ENCODE measurements around the gene CRKL. TPM values are rescaled to one million over a fixed set of nuclear protein-coding genes. Genes with fewer than 3 reads are reported as not detected.
"Not testable (repeated sequence)": the region's sequence is repeated elsewhere in the genome, so short reads cannot be mapped to it uniquely, and the experiment has no call there.

Gene CRKL
- total RNA-seq, 1 experiment from 2014 or later = 82.7 TPM

GRCh38 chr22:20906387-20906767 lies 10.8 kb upstream of the CRKL start:
- no peaks in the 10 kb centered on the region for H3K36me3 Mint-ChIP-seq (ENCODE audit: insufficient read depth, unreplicated experiment)
- no peak for DNase-seq
- Histone ChIP-seq H3K9me3 (no peaks in the 10 kb centered on the region), H3K4me1 (no peaks in the 10 kb centered on the region), H3K4me3 (ENCODE audit: low read depth, low read length) (no peak overlapping the region), H3K27me3 (replicated peaks; ENCODE audit: control insufficient read depth, insufficient read depth, low read length) (no peaks in the 10 kb centered on the region), H3K36me3 (ENCODE audit: control insufficient read depth, insufficient read depth, low read length) (no peaks in the 10 kb centered on the region)
- no peaks in the 10 kb centered on the region for H3K9me3 Mint-ChIP-seq (ENCODE audit: unreplicated experiment)
- no peak overlapping the region for H3K4me3 Mint-ChIP-seq (ENCODE audit: unreplicated experiment)
- ChIA-PET CTCF (no interaction called here), POLR2A (interaction anchor here (0.7 kb wide), 1 partner anchor 21 kb away, joined by 5 read pairs; no protein-coding TSS in a partner anchor)
- no peak for TF ChIP-seq CTCF (IDR thresholded peaks at IDR 0.05; ENCODE audit: insufficient read depth in 1 of 2, low read depth in 1 of 2, low read length in 1 of 2, severe bottlenecking in 1 of 2, unreplicated experiment in 1 of 2)
- no peak overlapping the region for H3K27ac Mint-ChIP-seq (ENCODE audit: unreplicated experiment)
- no peaks in the 10 kb centered on the region for H3K4me1 Mint-ChIP-seq (ENCODE audit: low read depth, unreplicated experiment)
- intact Hi-C loops (cut with micrococcal nuclease; ENCODE audit: unreplicated experiment) = no loop called here
- no TSS peak for BruUV-seq (replicated peaks)
- peaks cover 3% of the 10 kb centered on the region for H3K27me3 Mint-ChIP-seq (ENCODE audit: insufficient read depth, unreplicated experiment)

DNA sequence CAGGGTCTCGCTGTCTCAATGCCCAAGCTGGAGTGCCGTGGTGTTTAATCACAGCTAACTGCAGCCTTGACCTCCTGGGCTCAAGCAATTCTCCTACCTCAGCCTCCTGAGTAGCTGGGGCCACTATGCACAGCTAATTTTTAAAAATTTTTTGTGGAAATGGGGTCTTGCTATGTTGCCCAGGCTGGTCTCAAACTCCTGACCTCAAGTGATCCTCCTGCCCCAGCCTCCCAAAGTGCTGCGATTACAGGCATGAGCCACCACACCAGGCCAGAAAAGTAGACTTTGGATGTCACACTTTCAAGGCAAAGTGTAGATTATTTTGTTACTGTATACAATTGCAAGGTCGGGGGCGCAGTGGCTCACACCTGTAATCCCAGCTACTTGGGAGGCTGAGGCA lies 8.5 kb upstream of the CRKL start:
- intact Hi-C loops (cut with micrococcal nuclease; ENCODE audit: unreplicated experiment); CTCF ChIA-PET: not testable (repeated sequence)

GRCh38 chr22:20909543-20910303 lies 7.5 kb upstream of the CRKL start:
- peaks cover 3% of the 10 kb centered on the region for H3K27me3 Mint-ChIP-seq (ENCODE audit: insufficient read depth, unreplicated experiment)
- H3K36me3 Mint-ChIP-seq (ENCODE audit: insufficient read depth, unreplicated experiment) = no peaks in the 10 kb centered on the region
- no TSS peak for BruUV-seq (replicated peaks)
- no peak for TF ChIP-seq CTCF (IDR thresholded peaks at IDR 0.05; ENCODE audit: insufficient read depth in 1 of 2, low read depth in 1 of 2, low read length in 1 of 2, severe bottlenecking in 1 of 2, unreplicated experiment in 1 of 2)
- Histone ChIP-seq H3K9me3 (no peaks in the 10 kb centered on the region), H3K4me3 (ENCODE audit: low read depth, low read length) (no peak overlapping the region), H3K4me1 (no peaks in the 10 kb centered on the region), H3K27me3 (replicated peaks; ENCODE audit: control insufficient read depth, insufficient read depth, low read length) (no peaks in the 10 kb centered on the region), H3K36me3 (ENCODE audit: control insufficient read depth, insufficient read depth, low read length) (no peaks in the 10 kb centered on the region)
- H3K27ac Mint-ChIP-seq (ENCODE audit: unreplicated experiment) = no peak overlapping the region
- H3K4me1 Mint-ChIP-seq (ENCODE audit: low read depth, unreplicated experiment) = no peaks in the 10 kb centered on the region
- no peak for DNase-seq
- POLR2A ChIA-PET = no interaction called here
- intact Hi-C loops (cut with micrococcal nuclease; ENCODE audit: unreplicated experiment) = no loop called here
- CTCF ChIA-PET = interaction anchor here (0.6 to 0.7 kb wide), 3 partner anchors 18 to 145 kb away, joined by 3 to 12 read pairs (median 4); no protein-coding TSS in a partner anchor
- no peaks in the 10 kb centered on the region for H3K9me3 Mint-ChIP-seq (ENCODE audit: unreplicated experiment)
- H3K4me3 Mint-ChIP-seq (ENCODE audit: unreplicated experiment) = no peak overlapping the region

More for the DNA sequence above, 8.5 kb upstream of the CRKL start:
- DNase-seq; H3K4me3 ChIP-seq (ENCODE audit: low read depth, low read length); H3K27ac Mint-ChIP-seq (ENCODE audit: unreplicated experiment); H3K4me3 Mint-ChIP-seq (ENCODE audit: unreplicated experiment); H3K36me3 Mint-ChIP-seq (ENCODE audit: insufficient read depth, unreplicated experiment); H3K36me3 ChIP-seq (ENCODE audit: control insufficient read depth, insufficient read depth, low read length); H3K4me1 ChIP-seq; H3K9me3 Mint-ChIP-seq (ENCODE audit: unreplicated experiment); H3K9me3 ChIP-seq; BruUV-seq (replicated peaks); H3K27me3 ChIP-seq (replicated peaks; ENCODE audit: control insufficient read depth, insufficient read depth, low read length); H3K4me1 Mint-ChIP-seq (ENCODE audit: low read depth, unreplicated experiment); H3K27me3 Mint-ChIP-seq (ENCODE audit: insufficient read depth, unreplicated experiment); POLR2A ChIA-PET: not testable (repeated sequence)
